H1 (cell line): Measurements from ENCODE around the gene F8. TPM values are rescaled to one million over a fixed set of nuclear protein-coding genes. Genes with fewer than 3 reads are reported as not detected.

Experiments used
- CTCF ChIA-PET: fragments of 300-600 bp; sonication (Branson Sonifier 250); formaldehyde crosslinking; loops from one replicate; lab custom pipeline; 2021; ENCODE audit not compliant: partially characterized antibody; lab: Charles Lee
- POLR2A ChIA-PET: fragments of 300-600 bp; sonication (Branson Sonifier 250); formaldehyde crosslinking; loops from one replicate; lab custom pipeline; 2021; ENCODE audit warnings: inconsistent platforms; ENCODE audit not compliant: partially characterized antibody; lab: Charles Lee
- DNase-seq, 2 experiments: peaks; one replicate each; pipeline versions ENCODE4 v3.0.0 to v3.0.0-alpha.2; 2010 to 2022; ENCODE audit warnings: low spot score in 2 of 2, low read depth in 1 of 2, mixed read lengths in 1 of 2
- FAIRE-seq: peaks from 2 replicates; lab custom pipeline; 2011; peaks lifted over from hg19 to GRCh38; lab: Jason Lieb, UNC
- H2AFZ ChIP-seq: 2 replicates; pipeline ENCODE4 v1.8.1; 2012; ENCODE audit warnings: low read length, inconsistent platforms
- H2AK5ac ChIP-seq: 2 replicates; pipeline ENCODE4 v1.6.1; 2013; ENCODE audit warnings: low read depth, low read length
- H2BK120ac ChIP-seq: replicated peaks from 2 replicates; pipeline ENCODE3; 2013; ENCODE audit warnings: low read depth, low read length, inconsistent platforms
- H2BK12ac ChIP-seq: 2 replicates; pipeline ENCODE4 v1.6.1; 2013; ENCODE audit warnings: low read depth, low read length
- H2BK15ac ChIP-seq: 2 replicates; pipeline ENCODE4 v1.6.1; 2013; ENCODE audit warnings: low read length
- H2BK20ac ChIP-seq: 2 replicates; pipeline ENCODE4 v1.6.1; 2013; ENCODE audit warnings: low read length
- H2BK5ac ChIP-seq: 2 replicates; pipeline ENCODE4 v1.6.1; 2013; ENCODE audit warnings: low read depth, low read length
- H3K14ac ChIP-seq: 2 replicates; pipeline ENCODE4 v1.6.1; 2013; ENCODE audit warnings: inconsistent platforms; ENCODE audit not compliant: insufficient read length
- H3K18ac ChIP-seq: 2 replicates; pipeline ENCODE4 v1.6.1; 2013; ENCODE audit warnings: low read length; ENCODE audit errors: extremely low read depth
- H3K23ac ChIP-seq: 2 replicates; pipeline ENCODE4 v1.6.1; 2013; ENCODE audit warnings: inconsistent platforms; ENCODE audit not compliant: insufficient read length
- H3K23me2 ChIP-seq: 2 replicates; pipeline ENCODE4 v1.6.1; 2013; ENCODE audit warnings: low read depth, low read length
- H3K27ac ChIP-seq: 2 replicates; pipeline ENCODE4 v1.6.1; 2011; ENCODE audit warnings: low read depth, low read length, inconsistent platforms
- H3K27me3 ChIP-seq, 4 experiments: replicated peaks in 1 of 4; 1 replicate in 1 of 4; 2 replicates in 3 of 4; pipeline versions ENCODE4 v1.6.1 to v1.8.1; 2011 to 2013; ENCODE audit warnings: low read length in 3 of 4, mild to moderate bottlenecking in 3 of 4, inconsistent platforms in 2 of 4, mixed read lengths in 2 of 4, moderate library complexity in 1 of 4; ENCODE audit not compliant: control insufficient read depth in 3 of 4, insufficient read depth in 3 of 4; ENCODE audit errors: extremely low read depth in 1 of 4
- H3K36me3 ChIP-seq, 4 experiments: 2 replicates each; pipeline versions ENCODE4 v1.6.1 to v1.8.1; 2011 to 2013; ENCODE audit warnings: mild to moderate bottlenecking in 4 of 4, low read length in 3 of 4, moderate library complexity in 2 of 4, control low read depth in 1 of 4, inconsistent platforms in 1 of 4; ENCODE audit not compliant: insufficient read depth in 4 of 4, control insufficient read depth in 2 of 4
- H3K4ac ChIP-seq: replicated peaks from 2 replicates; pipeline ENCODE3; 2013; ENCODE audit warnings: low read length, low read depth, mixed read lengths, inconsistent platforms; ENCODE audit not compliant: insufficient read length
- H3K4me1 ChIP-seq, 4 experiments: replicated peaks in 1 of 4; 1 replicate in 1 of 4; 2 replicates in 3 of 4; pipeline versions ENCODE4 v1.6.1 to v1.8.1; 2011 to 2013; ENCODE audit warnings: low read length in 3 of 4, inconsistent platforms in 2 of 4, mixed read lengths in 1 of 4; ENCODE audit not compliant: insufficient read depth in 4 of 4, control insufficient read depth in 3 of 4
- H3K4me2 ChIP-seq, 2 experiments: 2 replicates each; pipeline versions ENCODE4 v1.6.1 to v1.8.1; 2011 to 2013; ENCODE audit warnings: low read depth in 2 of 2, low read length in 2 of 2, control low read depth in 1 of 2, inconsistent platforms in 1 of 2, mild to moderate bottlenecking in 1 of 2; ENCODE audit not compliant: insufficient read depth in 1 of 2
- H3K4me3 ChIP-seq, 4 experiments: fragments of 200-600, 300-600 bp in 1 of 4; sonication (generic), shearing (Covaris generic), sonication (Bioruptor Twin) in 1 of 4; 2 replicates each; pipeline versions ENCODE4 v1.5.1 to v1.8.1; 2011 to 2016; ENCODE audit warnings: low read length in 4 of 4, low read depth in 3 of 4, control low read depth in 2 of 4, inconsistent platforms in 2 of 4, mild to moderate bottlenecking in 2 of 4, mixed read lengths in 1 of 4, moderate library complexity in 1 of 4; ENCODE audit not compliant: insufficient read depth in 2 of 4; ENCODE audit errors: extremely low read depth in 1 of 4
- H3K56ac ChIP-seq: replicated peaks from 2 replicates; pipeline ENCODE3; 2013; ENCODE audit warnings: low read depth, mild to moderate bottlenecking, mixed read lengths, low read length, inconsistent platforms; ENCODE audit not compliant: insufficient read length
- H3K79me1 ChIP-seq: 2 replicates; pipeline ENCODE4 v1.6.1; 2013; ENCODE audit warnings: low read depth, low read length, control low read depth
- H3K79me2 ChIP-seq, 2 experiments: 2 replicates each; pipeline versions ENCODE4 v1.6.1 to v1.8.1; 2012 to 2013; ENCODE audit warnings: low read length in 2 of 2, mild to moderate bottlenecking in 2 of 2, inconsistent platforms in 1 of 2; ENCODE audit not compliant: insufficient read depth in 2 of 2, control insufficient read depth in 1 of 2
- H3K9ac ChIP-seq, 4 experiments: replicated peaks in 1 of 4; 1 replicate in 1 of 4; 2 replicates in 3 of 4; pipeline versions ENCODE4 v1.6.1 to v1.8.1; 2011 to 2013; ENCODE audit warnings: low read depth in 3 of 4, low read length in 3 of 4, control low read depth in 2 of 4, mild to moderate bottlenecking in 2 of 4, moderate library complexity in 2 of 4, inconsistent platforms in 1 of 4; ENCODE audit errors: extremely low read depth in 1 of 4
- H3K9me3 ChIP-seq, 2 experiments: 2 replicates each; pipeline versions ENCODE4 v1.6.1 to v1.8.1; 2012 to 2013; ENCODE audit warnings: mild to moderate bottlenecking in 2 of 2, moderate library complexity in 2 of 2, control low read depth in 1 of 2, inconsistent platforms in 1 of 2, low read depth in 1 of 2, low read length in 1 of 2, mixed read lengths in 1 of 2; ENCODE audit not compliant: insufficient read depth in 2 of 2
- H4K20me1 ChIP-seq, 2 experiments: replicated peaks in 1 of 2; 2 replicates each; pipeline versions ENCODE3 to v1.8.1; 2011 to 2013; ENCODE audit warnings: inconsistent platforms in 2 of 2, low read length in 2 of 2, mild to moderate bottlenecking in 1 of 2; ENCODE audit not compliant: insufficient read depth in 2 of 2, control insufficient read depth in 1 of 2
- H4K5ac ChIP-seq: 2 replicates; pipeline ENCODE4 v1.6.1; 2013; ENCODE audit warnings: low read length, low read depth, mixed read lengths, inconsistent platforms; ENCODE audit not compliant: insufficient read length
- H4K8ac ChIP-seq: 2 replicates; pipeline ENCODE4 v1.8.0; 2013; ENCODE audit warnings: mild to moderate bottlenecking, moderate library complexity, low read length, inconsistent platforms; ENCODE audit not compliant: insufficient read depth; ENCODE audit errors: extremely low read depth
- H4K91ac ChIP-seq: replicated peaks from 2 replicates; pipeline ENCODE3; 2013; ENCODE audit warnings: low read length, mixed read lengths, inconsistent platforms; ENCODE audit not compliant: insufficient read length
- ATF3 ChIP-seq: IDR thresholded peaks from 2 replicates; pipeline ENCODE4 v1.6.1; 2011; ENCODE audit warnings: low read depth, mild to moderate bottlenecking, low read length; ENCODE audit not compliant: insufficient read depth
- CHD1 ChIP-seq: IDR thresholded peaks from 2 replicates; pipeline ENCODE4 v1.6.1; 2012; ENCODE audit warnings: low read depth, low read length, improper control_type of control experiment
- JUN ChIP-seq: IDR thresholded peaks from 2 replicates; pipeline ENCODE4 v1.6.1; 2011; ENCODE audit warnings: low read depth, mild to moderate bottlenecking, improper control_type of control experiment, low read length
- NANOG ChIP-seq: IDR thresholded peaks from 2 replicates; pipeline ENCODE4 v1.6.1; 2011; ENCODE audit warnings: low read length, low read depth, mild to moderate bottlenecking, inconsistent platforms; ENCODE audit not compliant: insufficient read depth, poor library complexity, severe bottlenecking
- WGBS, 2 experiments: shearing (Covaris generic) in 1 of 2; methylation state at CpG; one replicate each; pipeline versions ENCODE4 v1.1.6 to v1.1.7; 2013 to 2015; ENCODE audit warnings: low lambda C conversion rate in 2 of 2, mixed read lengths in 2 of 2, inconsistent platforms in 1 of 2, low coverage in 1 of 2, missing lambda C conversion rate in 1 of 2; ENCODE audit not compliant: insufficient replicate concordance in 2 of 2, insufficient coverage in 1 of 2, insufficient read length in 1 of 2; ENCODE audit errors: extremely low coverage in 1 of 2, missing lambda C conversion rate in 1 of 2; 5-methylcytosine and 5-hydroxymethylcytosine counted together
- polyA plus RNA-seq, 7 experiments: library from polyadenylated mRNA; depleted of rRNA in 3 of 7; stranded (reverse) in 5 of 7; unstranded in 2 of 7; fragments of >200 nt in 5 of 7; fragments of 200-250 nt in 2 of 7; gene quantifications; 1 replicate in 5 of 7; 2 replicates in 1 of 7; 4 replicates in 1 of 7; pipeline versions ENCODE4 v1.2.1 to v1.2.3, GENCODE V29; 2011 to 2013; ENCODE audit warnings: missing spikeins in 2 of 7, mixed read lengths in 2 of 7
- total RNA-seq: library from RNA; stranded (reverse); fragmentation: NEBNext Ultra II Directional; extraction: Animal tissue kit (Norgen Biotek cat#: 25700); gene quantifications from 2 replicates; pipeline ENCODE4 v1.2.1, GENCODE V29; 2021

Gene F8
- total and polyA plus RNA-seq, 2 of the 8 experiments (the other 6 are each of a cell fraction or from before 2014, with no cell fraction given): 1.1 to 2.6 TPM

GRCh38 chrX:154991476-154991875 is 31.0 kb downstream of the F8 start:
- no peak for FAIRE-seq

More at GRCh38 chrX:154991476-154991875, 31.0 kb downstream of the F8 start:
- ChIA-PET CTCF (no interaction called here), POLR2A (no interaction called here)
- H3K4me1 ChIP-seq: no peaks in the 10 kb centered on the region; a peak in 2 of 7 replicates
- no peaks in the 10 kb centered on the region for H3K27me3 ChIP-seq
- no peak overlapping the region for H2BK5ac ChIP-seq
- no peaks in the 10 kb centered on the region for H3K9me3 ChIP-seq
- no peak overlapping the region for H2AFZ ChIP-seq
- DNase-seq: no peak
- H3K27ac ChIP-seq: no peak overlapping the region
- H2BK120ac ChIP-seq: no peak overlapping the region
- no peak overlapping the region for H4K8ac ChIP-seq
- no peak overlapping the region for H3K14ac ChIP-seq
- no peak overlapping the region for H3K4me3 ChIP-seq
- no peak overlapping the region for H2BK12ac ChIP-seq
- H3K56ac ChIP-seq: no peak overlapping the region
- H3K4ac ChIP-seq: no peak overlapping the region
- no peaks in the 10 kb centered on the region for H3K79me2 ChIP-seq
- no peak overlapping the region for H3K9ac ChIP-seq
- H4K91ac ChIP-seq: no peak overlapping the region
- no peak overlapping the region for H2BK15ac ChIP-seq
- H3K79me1 ChIP-seq: no peaks in the 10 kb centered on the region
- H3K23ac ChIP-seq: no peak overlapping the region
- no peaks in the 10 kb centered on the region for H3K23me2 ChIP-seq
- H4K5ac ChIP-seq: no peak overlapping the region
- H3K18ac ChIP-seq: no peak overlapping the region
- TF ChIP-seq JUN (no peak), NANOG (no peak), CHD1 (no peak), ATF3 (no peak)
- H2AK5ac ChIP-seq: no peak overlapping the region
- H4K20me1 ChIP-seq: no peaks in the 10 kb centered on the region
- no peak overlapping the region for H2BK20ac ChIP-seq
- 89% methylated on average over 1 of the region's 1 CpG; no CpG with 5 or more reads in 1 of the 2 experiments for WGBS, 2 experiments
- H3K36me3 ChIP-seq: no peaks in the 10 kb centered on the region
- no peak overlapping the region for H3K4me2 ChIP-seq
